Lung (tissue), 13 donors: ENCODE results near the gene TAF11L13. TPM values are rescaled to one million over a fixed set of nuclear protein-coding genes. Genes with fewer than 3 reads are reported as not detected.

Source experiments
- ATAC-seq: fragments of 200-7000 bp; cut with Tn5 transposase; one replicate; pipeline ENCODE4 v1.9.1; 2020; ENCODE audit warnings: moderate number of reproducible peaks; ENCODE audit not compliant: insufficient read depth, low FRiP score
- DNase-seq, 3 donors: peaks; one replicate each; pipeline ENCODE4 v3.0.0-alpha.2; 2013 to 2017
- H3K27ac ChIP-seq, 2 donors: one replicate each; pipeline ENCODE4 v1.5.1; 2013; ENCODE audit warnings: mild to moderate bottlenecking in 2 of 2, moderate library complexity in 2 of 2, control low read depth in 1 of 2, inconsistent platforms in 1 of 2, low read depth in 1 of 2, low read length in 1 of 2
- H3K27me3 ChIP-seq, 3 donors: one replicate each; pipeline ENCODE4 v1.5.1; 2013; ENCODE audit warnings: low read length in 2 of 3; ENCODE audit not compliant: control insufficient read depth in 3 of 3, insufficient read depth in 3 of 3
- H3K36me3 ChIP-seq, 4 donors: one replicate each; pipeline ENCODE4 v1.5.1; 2013; ENCODE audit warnings: low read length in 4 of 4, mild to moderate bottlenecking in 1 of 4, moderate library complexity in 1 of 4; ENCODE audit not compliant: control insufficient read depth in 4 of 4, insufficient read depth in 4 of 4
- H3K4me1 ChIP-seq, 5 donors: one replicate each; pipeline ENCODE4 v1.5.1; 2013; ENCODE audit warnings: low read length in 5 of 5, mild to moderate bottlenecking in 2 of 5, moderate library complexity in 1 of 5; ENCODE audit not compliant: control insufficient read depth in 5 of 5, insufficient read depth in 5 of 5
- H3K4me3 ChIP-seq: one replicate; pipeline ENCODE4 v1.5.1; 2013; ENCODE audit warnings: mild to moderate bottlenecking, control low read depth, moderate library complexity
- H3K9ac ChIP-seq, 2 donors: one replicate each; pipeline ENCODE4 v1.5.1; 2013; ENCODE audit warnings: low read length in 2 of 2, control low read depth in 1 of 2; ENCODE audit not compliant: insufficient read depth in 1 of 2
- H3K9me3 ChIP-seq, 4 donors: one replicate each; pipeline ENCODE4 v1.5.1; 2013; ENCODE audit warnings: low read length in 3 of 4, mild to moderate bottlenecking in 1 of 4, moderate library complexity in 1 of 4; ENCODE audit not compliant: control insufficient read depth in 4 of 4, insufficient read depth in 3 of 4
- CTCF ChIP-seq: IDR thresholded peaks from 2 replicates; pipeline ENCODE4 v1.5.1; 2012; ENCODE audit warnings: mild to moderate bottlenecking; ENCODE audit errors: control extremely low read depth, extremely low read depth
- WGBS, 2 donors: extraction: QIAGEN DNeasy Blood & Tissue Kit; methylation state at CpG; one replicate each; pipeline ENCODE4 v1.1.7; 2013; 5-methylcytosine and 5-hydroxymethylcytosine counted together
- polyA plus RNA-seq, 2 donors: library from polyadenylated mRNA; stranded (reverse); fragments of 200-250 nt; gene quantifications; one replicate each; pipeline ENCODE4 v1.2.1, GENCODE V29; 2013
- small RNA-seq: library from RNA; depleted of rRNA; stranded (forward); fragments of <200 nt; gene quantifications from one replicate; pipeline ENCODE3, GENCODE V24; 2014; ENCODE audit warnings: low replicate concordance
- total RNA-seq, 2 donors: library from RNA; depleted of rRNA in 1 of 2; stranded (reverse); fragments of >200 nt in 1 of 2; gene quantifications; one replicate each; pipeline ENCODE4 v1.2.1, GENCODE V29; 2014 to 2021
- donor health status: control.
- donor health status: control.
- donor health status: Bipolar disorder and iron deficiency.
- donor health status: healthy.
- donor health status: DM: yes; HTN: yes; CAD: no.

Gene TAF11L13
- total and polyA plus RNA-seq, 4 donors = not detected

GRCh38 chr5:17680737-17681136 lies 48.8 kb downstream of the TAF11L13 start:
- no peak for ATAC-seq
- no peak for DNase-seq
- TF ChIP-seq CTCF = no peak
- no peaks in the 10 kb centered on the region for H3K4me1 ChIP-seq
- H3K9ac ChIP-seq = no peak overlapping the region
- H3K4me3 ChIP-seq = no peak overlapping the region
- no peak overlapping the region for H3K27ac ChIP-seq
- H3K9me3 ChIP-seq = no peaks in the 10 kb centered on the region
- H3K36me3 ChIP-seq = no peaks in the 10 kb centered on the region
- no peaks in the 10 kb centered on the region for H3K27me3 ChIP-seq
- 62 to 67% methylated on average over 2 of the region's 2 CpGs for WGBS, 2 donors

Small RNA genes lying within 50 kb of the gene (small RNA-seq; reads per million reads assigned to genes)
- gene AC233724.1 (not detected), gene AC233724.12 (not detected), gene AC233724.2 (not detected), gene AC233724.3 (not detected), gene AC233724.4 (not detected), gene AC233724.6 (not detected), gene AC233724.7 (not detected)

Other genes with a start within 250 kb of the TAF11L13 start
- gene TAF11L2, start 133.9 kb upstream of the TAF11L13 start, total RNA-seq = not detected
- gene TAF11L2, start 133.9 kb upstream of the TAF11L13 start, polyA plus RNA-seq = under 1 TPM in 1 of 2 donors, not detected in 1; 0.29 TPM
- gene TAF11L3, start 113.7 kb upstream of the TAF11L13 start, total RNA-seq = not detected
- not detected for gene TAF11L3, start 113.7 kb upstream of the TAF11L13 start, polyA plus RNA-seq
- gene TAF11L4, start 110.3 kb upstream of the TAF11L13 start, total RNA-seq = not detected
- gene TAF11L4, start 110.3 kb upstream of the TAF11L13 start, polyA plus RNA-seq = not detected
- not detected for gene TAF11L5, start 106.9 kb upstream of the TAF11L13 start, total RNA-seq
- not detected for gene TAF11L5, start 106.9 kb upstream of the TAF11L13 start, polyA plus RNA-seq
- not detected for gene TAF11L6, start 103.4 kb upstream of the TAF11L13 start, total RNA-seq
- not detected for gene TAF11L6, start 103.4 kb upstream of the TAF11L13 start, polyA plus RNA-seq
- gene TAF11L7, start 46.3 kb upstream of the TAF11L13 start, total RNA-seq = not detected
- not detected for gene TAF11L7, start 46.3 kb upstream of the TAF11L13 start, polyA plus RNA-seq
- not detected for gene TAF11L8, start 41.1 kb upstream of the TAF11L13 start, total RNA-seq
- not detected for gene TAF11L8, start 41.1 kb upstream of the TAF11L13 start, polyA plus RNA-seq
- gene TAF11L9, start 37.7 kb upstream of the TAF11L13 start, total RNA-seq = not detected
- gene TAF11L9, start 37.7 kb upstream of the TAF11L13 start, polyA plus RNA-seq = not detected
- not detected for gene TAF11L10, start 34.3 kb upstream of the TAF11L13 start, total RNA-seq
- gene TAF11L10, start 34.3 kb upstream of the TAF11L13 start, polyA plus RNA-seq = not detected
- gene TAF11L11, start 27.9 kb upstream of the TAF11L13 start, total RNA-seq = not detected
- gene TAF11L11, start 27.9 kb upstream of the TAF11L13 start, polyA plus RNA-seq = not detected
- gene TAF11L12, start 21.7 kb upstream of the TAF11L13 start, total RNA-seq = not detected
- gene TAF11L12, start 21.7 kb upstream of the TAF11L13 start, polyA plus RNA-seq = not detected
- gene TAF11L14, start 2.4 kb downstream of the TAF11L13 start, total RNA-seq = not detected
- gene TAF11L14, start 2.4 kb downstream of the TAF11L13 start, polyA plus RNA-seq = not detected